Left lung (tissue), 10 donors: ENCODE results near the gene RETN. TPM values are rescaled to one million over a fixed set of nuclear protein-coding genes. Genes with fewer than 3 reads are reported as not detected.

Experiments
- ATAC-seq: fragments of 200-7000 bp; cut with Tn5 transposase; one replicate; pipeline ENCODE4 v1.9.1; 2020; ENCODE audit warnings: moderate library complexity
- DNase-seq, 4 donors: peaks; one replicate each; pipeline ENCODE4 v3.0.0-alpha.2; 2013 to 2020
- H3K27ac ChIP-seq, 2 donors: fragments of 200-600 bp; sonication (generic) in 1 of 2; one replicate each; pipeline versions ENCODE4 v1.5.0 to v1.8.0; 2020 to 2021
- H3K27me3 ChIP-seq, 2 donors: fragments of 200-600 bp; sonication (generic) in 1 of 2; one replicate each; pipeline versions ENCODE4 v1.5.0 to v1.8.0; 2020 to 2021
- H3K36me3 ChIP-seq, 2 donors: fragments of 200-600 bp; sonication (generic) in 1 of 2; one replicate each; pipeline versions ENCODE4 v1.5.0 to v1.8.0; 2020 to 2021
- H3K4me1 ChIP-seq, 2 donors: fragments of 200-600 bp; one replicate each; pipeline ENCODE4 v1.8.0; 2021
- H3K4me3 ChIP-seq, 2 donors: fragments of 200-600 bp; sonication (generic) in 1 of 2; one replicate each; pipeline versions ENCODE4 v1.5.0 to v1.8.0; 2020 to 2021; ENCODE audit warnings: mild to moderate bottlenecking in 1 of 2
- H3K9me3 ChIP-seq, 2 donors: fragments of 200-600 bp; sonication (generic) in 1 of 2; one replicate each; pipeline versions ENCODE4 v1.5.0 to v1.8.0; 2020 to 2021
- CTCF ChIP-seq, 2 donors: fragments of 200-600 bp; sonication (generic) in 1 of 2; IDR thresholded peaks; one replicate each; pipeline versions ENCODE4 v1.5.0 to v1.8.0; 2021; ENCODE audit warnings: antibody characterized with exemption in 2 of 2
- intact Hi-C, 2 donors: fragments of 100-400 bp; cut with DNase I; formaldehyde crosslinking; loops; one replicate each; pipeline versions ENCODE4 v1.11.2 to v1.14.2; 2022
- polyA plus RNA-seq, 6 donors: library from polyadenylated mRNA; unstranded; fragments of 120-200 nt; gene quantifications; one replicate each; pipeline ENCODE4 v1.2.1, GENCODE V29; 2013; ENCODE audit not compliant: insufficient read length in 6 of 6
- total RNA-seq, 2 donors: library from RNA; stranded (reverse); fragmentation: NEBNext Ultra II Directional; extraction: Animal tissue kit (Norgen Biotek cat#: 25700); gene quantifications; one replicate each; pipeline ENCODE4 v1.2.1, GENCODE V29; 2021
- donor health status: DM: no; HTN: yes; CAD: no.
- donor health status: DM: no; HTN: no; CAD: no.

Gene RETN
- total and polyA plus RNA-seq, 8 donors = 1.2 to 22.4 (median 2.3) TPM

GRCh38 chr19:7701654-7702457, 33.0 kb downstream of the RETN start, which contains the start of gene FCER2:
Gene FCER2, minus strand, starts transcription at chr19:7702131. Its CDS starts 2,371 bp downstream, at chr19:7699760.
- ATAC-seq = no peak
- Histone ChIP-seq H3K4me3 (no peak within 1 kb of the TSS), H3K9me3 (no peaks in the 10 kb centered on the region), H3K27me3 (peaks cover 0 to 31% of the 10 kb centered on the region in 2 donors), H3K36me3 (no peaks in the 10 kb centered on the region), H3K4me1 (peaks cover 0 to 37% of the 10 kb centered on the region in 2 donors), H3K27ac (no peak within 1 kb of the TSS)
- TF ChIP-seq CTCF (IDR thresholded peaks at IDR 0.05) = no peak
- intact Hi-C loops = no loop called here
- DNase-seq = no peak

GRCh38 chr19:7703332-7703731, 34.5 kb downstream of the RETN start:
- H3K9me3 ChIP-seq = no peaks in the 10 kb centered on the region
- intact Hi-C loops = no loop called here
- no peak for TF ChIP-seq CTCF (IDR thresholded peaks at IDR 0.05)
- H3K4me3 ChIP-seq = no peak overlapping the region
- H3K27ac ChIP-seq = no peak overlapping the region
- no peak for ATAC-seq
- H3K36me3 ChIP-seq = no peaks in the 10 kb centered on the region
- DNase-seq = no peak
- peaks cover 0 to 44% of the 10 kb centered on the region in 2 donors for H3K4me1 ChIP-seq
- peaks cover 0 to 16% of the 10 kb centered on the region in 2 donors for H3K27me3 ChIP-seq

GRCh38 chr19:7704280-7705060, 35.6 kb downstream of the RETN start:
- DNase-seq (no peak), ATAC-seq (no peak)
- no peak overlapping the region for H3K4me3 ChIP-seq
- H3K4me1 ChIP-seq = peaks cover 0 to 38% of the 10 kb centered on the region in 2 donors
- H3K27me3 ChIP-seq = peaks cover 0 to 7% of the 10 kb centered on the region in 2 donors
- peak overlapping the region in 1 of 2 donors; percentile 92 for H3K27ac ChIP-seq
- no peak for TF ChIP-seq CTCF (IDR thresholded peaks at IDR 0.05)
- H3K9me3 ChIP-seq = no peaks in the 10 kb centered on the region
- intact Hi-C loops = no loop called here
- H3K36me3 ChIP-seq = no peaks in the 10 kb centered on the region

GRCh38 chr19:7705387-7706187, 36.7 kb downstream of the RETN start:
- no peaks in the 10 kb centered on the region for H3K9me3 ChIP-seq
- peak in 2 of 4 donors; percentile 71 to 91 for DNase-seq
- H3K27ac ChIP-seq = peak overlapping the region; percentile 39 to 92
- no peak for TF ChIP-seq CTCF (IDR thresholded peaks at IDR 0.05)
- ATAC-seq = peak; percentile 51
- intact Hi-C loops = no loop called here
- peaks cover 0 to 7% of the 10 kb centered on the region in 2 donors for H3K27me3 ChIP-seq
- peak overlapping the region in 1 of 2 donors; percentile 1 for H3K4me3 ChIP-seq
- H3K4me1 ChIP-seq = peaks cover 0 to 45% of the 10 kb centered on the region in 2 donors
- H3K36me3 ChIP-seq = no peaks in the 10 kb centered on the region
